ENCODE data around the gene CD207.
A peak's percentile ranks its signal among the peaks of the same experiment; 100 is the strongest.
"Not testable (repeated sequence)": the region's sequence is repeated elsewhere in the genome, so short reads cannot be mapped to it uniquely, and the experiment has no call there.

The CD207 gene

DNA sequence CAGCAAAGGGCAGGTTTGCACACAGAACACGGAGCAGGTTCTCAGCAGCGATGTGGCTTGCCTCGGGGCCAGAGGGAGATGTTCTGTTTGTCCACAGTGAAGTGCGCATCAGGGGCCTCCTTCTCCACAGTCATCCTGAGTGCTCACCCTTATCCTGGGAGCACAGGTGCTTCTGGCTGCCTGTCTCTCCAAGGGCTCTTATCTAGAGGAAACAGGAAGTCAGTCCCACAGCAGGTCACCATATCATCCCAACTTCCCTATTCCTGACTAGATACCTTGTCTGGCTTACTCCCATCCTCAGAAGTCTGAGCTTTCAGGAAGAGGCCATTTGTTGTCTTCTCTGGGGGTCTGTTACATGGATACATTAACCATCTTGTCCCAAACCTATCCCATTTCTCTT is at the start of gene CD207:
Gene CD207 (minus strand): TSS at position 174 of the 400 bp plus-strand sequence. CDS start 40 bp downstream, at position 134.
- DNase-seq: no peak

- not testable (repeated sequence) for DNase-seq
These were observed 42.9 kb upstream of the CD207 start for GRCh38 chr2:70878543-70878942.

DNA sequence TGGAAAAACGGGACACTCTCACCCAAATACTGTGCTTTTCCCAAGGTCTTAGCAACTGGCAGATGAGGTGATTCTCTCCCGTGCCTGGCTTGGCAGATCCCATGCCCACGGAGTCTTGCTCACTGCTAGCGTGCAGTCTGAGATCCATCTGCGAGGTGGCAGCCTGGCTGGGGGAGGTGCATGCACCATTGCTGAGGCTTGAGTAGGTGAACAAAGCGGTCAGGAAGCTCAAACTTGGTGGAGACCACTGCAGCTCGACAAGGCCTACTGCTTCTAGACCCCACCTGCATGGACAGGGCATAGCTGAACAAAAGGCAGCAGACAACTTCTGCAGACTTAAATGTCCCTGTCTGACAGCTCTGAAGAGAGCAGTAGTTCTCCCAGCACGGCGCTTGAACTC is 40.5 kb upstream of the CD207 start:
- DNase-seq: not testable (repeated sequence)

DNA sequence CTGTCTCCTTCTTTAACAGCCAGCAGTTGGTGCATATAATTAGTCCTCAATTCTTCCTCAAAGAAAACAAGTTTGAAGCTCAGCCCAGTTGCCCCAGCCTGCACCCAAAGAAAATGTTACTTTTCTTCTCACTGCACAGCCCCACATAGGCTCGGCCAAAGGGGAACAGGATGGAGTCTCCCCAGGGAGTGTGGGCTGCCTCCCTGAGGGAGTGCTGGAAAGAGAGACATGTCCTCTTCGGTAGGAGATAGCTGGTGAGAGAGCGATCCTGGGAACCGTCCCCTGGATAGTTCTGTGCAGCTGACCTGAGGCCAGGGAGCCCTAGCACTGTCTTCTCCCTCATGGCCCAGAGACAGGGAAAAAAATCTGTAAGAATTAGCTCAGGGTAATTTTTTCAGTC is 37.9 kb upstream of the CD207 start:
- no peak for DNase-seq

DNA sequence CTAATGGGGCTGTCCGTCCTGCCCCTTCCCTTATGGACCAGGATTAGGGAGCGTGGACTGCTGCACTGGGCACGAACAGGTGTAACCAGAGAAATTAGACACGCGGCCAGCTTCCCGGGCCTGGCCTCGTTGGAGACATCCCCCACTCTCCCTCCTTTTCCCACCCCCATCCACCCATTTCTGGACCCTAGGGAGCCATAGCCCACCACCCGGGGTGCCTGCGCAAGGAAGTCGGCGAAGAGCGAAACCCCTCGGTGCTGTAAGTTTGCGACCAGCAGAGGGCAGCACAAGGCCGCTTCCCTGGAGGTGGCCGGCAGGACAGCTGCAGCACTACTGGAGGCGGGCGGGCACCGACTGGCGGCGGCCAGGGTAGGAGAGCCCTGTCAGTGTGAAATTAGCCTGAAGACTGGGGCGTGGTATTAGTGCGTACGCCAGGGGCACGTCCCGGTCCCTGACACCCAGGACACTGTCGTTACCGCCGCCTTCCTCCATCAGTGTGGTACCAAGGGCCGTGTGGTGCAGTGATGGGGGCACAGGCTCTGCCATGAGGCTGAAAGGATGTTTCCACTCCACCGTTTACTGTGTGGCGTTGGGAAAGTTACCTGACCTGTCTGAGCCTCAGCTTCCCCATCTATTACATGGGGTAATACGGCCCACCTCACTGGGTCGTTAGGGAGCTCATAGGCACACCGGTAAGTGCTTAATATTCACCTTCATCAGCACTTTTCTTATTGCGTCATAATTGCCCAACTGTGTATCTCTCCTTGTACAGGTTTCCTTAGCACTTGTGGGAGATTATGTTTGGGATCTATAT is 36.0 kb upstream of the CD207 start:
- DNase-seq: peak; percentile 72

DNA sequence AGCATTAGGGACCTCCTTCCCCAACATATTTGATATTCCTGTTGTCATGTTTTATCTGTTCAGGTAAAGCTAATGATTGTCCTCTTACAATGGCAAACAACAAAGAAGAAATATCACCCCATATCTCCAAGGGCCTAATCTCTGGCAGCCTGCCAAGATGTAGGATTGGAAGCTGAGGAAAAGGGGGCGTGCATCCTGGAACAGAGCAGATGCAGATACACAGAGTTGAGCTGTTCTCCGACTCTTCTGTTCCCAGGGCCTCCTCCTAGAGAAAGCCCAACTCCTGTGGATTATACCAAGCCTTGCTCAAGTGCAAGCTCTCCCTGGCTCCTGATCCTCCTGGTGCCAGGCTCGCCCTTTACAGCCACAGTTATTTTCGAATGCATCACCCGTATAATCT is 35.2 kb upstream of the CD207 start:
- DNase-seq: no peak

- DNase-seq: no peak
These were observed 33.4 kb upstream of the CD207 start for GRCh38 chr2:70868970-70869369.

DNA sequence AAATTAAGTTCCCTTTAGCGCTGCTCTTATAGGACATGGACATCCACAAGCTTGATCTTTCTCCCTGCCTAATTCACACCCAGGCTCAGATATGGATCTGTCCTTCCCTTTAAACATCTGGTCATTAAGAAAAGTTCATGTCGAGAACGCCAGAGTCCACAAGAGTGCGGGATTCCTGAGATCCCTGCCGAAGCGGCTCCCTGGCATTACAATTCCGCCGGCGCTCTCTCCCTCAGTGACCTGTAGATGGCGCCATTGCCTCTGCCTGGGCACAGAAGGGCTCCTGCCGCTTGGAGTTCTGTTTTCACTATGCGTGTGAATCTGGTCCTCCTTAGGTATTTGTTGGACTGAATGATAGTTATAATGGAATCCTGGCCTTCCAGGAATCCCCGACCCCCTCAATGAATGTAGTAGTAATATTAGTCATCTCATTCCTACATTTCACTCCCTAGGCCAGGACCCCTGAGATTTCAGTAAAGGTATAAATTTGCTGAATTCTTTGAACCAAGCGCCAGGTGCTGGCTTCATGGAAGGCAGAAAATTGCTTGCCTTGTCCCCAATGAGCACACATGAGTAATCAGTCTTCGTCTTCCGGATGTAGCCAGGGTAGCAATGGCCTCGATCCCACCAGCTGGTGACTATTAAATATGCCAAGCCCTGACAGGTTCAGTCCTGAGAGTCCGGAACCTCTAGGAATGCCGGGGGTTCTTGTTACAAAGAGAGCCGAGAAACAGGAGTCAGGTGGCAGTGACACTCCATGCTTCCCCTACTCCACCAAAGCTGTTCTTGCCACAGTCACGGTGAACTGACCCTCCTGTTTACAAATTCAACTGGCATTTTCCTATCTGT is 26.4 kb upstream of the CD207 start:
- DNase-seq: peak; percentile 57

DNA sequence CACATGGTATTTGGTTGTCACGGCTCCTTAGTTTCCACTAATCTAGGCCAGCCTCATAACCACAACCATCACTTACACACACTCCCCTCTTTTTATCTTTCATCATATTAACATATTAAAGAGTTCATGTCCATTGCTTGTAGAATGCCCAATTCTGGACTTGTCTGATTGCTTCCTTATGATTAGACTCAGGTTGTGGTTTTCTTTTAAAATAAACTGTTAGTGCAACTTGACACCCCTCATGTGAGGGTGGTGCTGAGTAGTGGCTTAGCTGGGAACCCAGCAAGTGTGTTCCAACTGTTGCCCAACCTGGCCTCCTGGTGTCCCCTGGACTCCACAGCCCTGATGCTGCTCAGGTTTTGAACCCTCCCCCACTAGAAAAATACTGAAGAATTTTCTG is 20.1 kb upstream of the CD207 start:
- DNase-seq: no peak

GRCh38 chr2:70854411-70854810 is 18.8 kb upstream of the CD207 start:
- no peak for DNase-seq

- DNase-seq: no peak
These were observed 17.2 kb upstream of the CD207 start for GRCh38 chr2:70852824-70853223.

GRCh38 chr2:70851704-70852103 is 16.1 kb upstream of the CD207 start:
- peak; percentile 7 for DNase-seq

DNA sequence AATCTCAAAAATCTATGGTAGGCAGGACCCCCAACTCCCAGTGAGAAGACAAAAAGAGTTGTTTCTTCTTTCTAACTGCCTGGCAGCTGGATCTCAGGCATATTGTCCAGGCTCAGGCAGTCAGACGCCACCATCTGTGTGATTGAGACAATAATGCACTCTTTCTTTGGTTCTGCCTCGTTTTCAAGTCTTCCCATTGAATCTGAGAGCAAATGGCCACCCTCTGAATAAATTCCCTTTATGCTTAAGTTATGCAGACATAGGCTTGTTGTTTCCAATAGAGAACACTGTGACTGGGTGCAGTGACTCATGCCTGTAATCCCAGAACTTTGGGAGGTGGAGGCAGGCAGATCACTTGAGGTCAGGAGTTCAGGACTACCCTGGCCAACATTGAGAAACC is 15.3 kb upstream of the CD207 start:
- no peak for DNase-seq

DNA sequence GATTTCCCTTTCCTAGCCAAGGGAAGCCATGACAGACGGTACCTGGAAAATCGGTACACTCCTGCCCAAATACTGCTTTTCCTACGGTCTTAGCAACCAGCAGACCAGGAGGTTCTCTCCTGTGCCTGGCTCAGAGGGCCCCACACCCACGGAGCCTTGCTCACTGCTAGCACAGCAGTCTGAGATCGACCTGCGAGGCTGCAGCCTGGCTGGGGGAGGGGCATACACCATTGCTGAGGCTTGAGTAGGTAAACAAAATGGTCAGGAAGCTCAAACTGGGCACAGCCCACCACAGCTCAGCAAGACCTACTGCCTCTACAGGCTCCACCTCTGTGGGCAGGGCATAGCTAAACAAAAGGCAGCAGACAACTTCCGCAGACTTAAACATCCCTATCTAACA is 6.8 kb upstream of the CD207 start:
- DNase-seq: no peak

- DNase-seq: no peak
These were observed 2.6 kb upstream of the CD207 start for GRCh38 chr2:70837980-70838925.

DNA sequence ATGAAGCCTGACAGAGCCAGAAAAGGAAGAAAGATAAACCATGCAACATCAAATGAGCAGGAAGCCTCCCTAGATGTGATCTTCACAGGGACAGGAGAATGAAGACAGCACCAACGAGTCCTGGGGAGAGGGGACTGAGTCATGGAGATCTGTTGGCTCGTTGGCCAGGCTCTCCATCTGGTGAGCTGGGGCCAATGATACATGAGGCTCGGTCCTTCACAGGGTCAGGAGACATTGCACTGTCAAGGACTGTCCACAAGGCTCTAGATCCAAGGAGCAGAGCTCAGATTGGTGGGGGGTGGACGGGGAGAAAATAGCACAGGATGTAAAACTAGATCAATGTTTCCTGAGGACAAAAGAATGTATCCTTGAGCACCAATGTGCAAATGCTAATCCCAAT is 735 bp downstream of the CD207 start:
- DNase-seq: no peak

- DNase-seq: no peak
These were observed 1.5 kb downstream of the CD207 start for GRCh38 chr2:70834106-70834505.

DNA sequence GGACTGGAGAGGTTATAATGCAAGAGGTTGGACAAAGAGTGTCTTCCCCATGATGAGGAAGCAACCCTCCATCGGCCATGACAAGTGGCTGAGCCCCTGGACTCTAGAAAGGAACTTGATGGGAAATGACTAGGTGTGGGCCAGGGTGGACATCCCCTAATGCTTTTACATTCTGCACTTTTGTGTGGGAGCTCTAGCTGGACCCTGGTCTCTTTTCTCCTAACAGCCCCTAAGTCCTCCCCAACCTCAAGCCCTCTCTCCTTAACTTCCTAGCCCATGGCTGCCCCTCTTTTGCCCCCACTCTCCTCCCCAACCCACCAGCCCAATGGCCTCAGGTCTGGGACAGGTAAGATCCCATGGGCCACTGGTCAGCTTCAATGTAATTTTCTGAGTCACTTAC is 2.4 kb downstream of the CD207 start:
- no peak for DNase-seq

DNA sequence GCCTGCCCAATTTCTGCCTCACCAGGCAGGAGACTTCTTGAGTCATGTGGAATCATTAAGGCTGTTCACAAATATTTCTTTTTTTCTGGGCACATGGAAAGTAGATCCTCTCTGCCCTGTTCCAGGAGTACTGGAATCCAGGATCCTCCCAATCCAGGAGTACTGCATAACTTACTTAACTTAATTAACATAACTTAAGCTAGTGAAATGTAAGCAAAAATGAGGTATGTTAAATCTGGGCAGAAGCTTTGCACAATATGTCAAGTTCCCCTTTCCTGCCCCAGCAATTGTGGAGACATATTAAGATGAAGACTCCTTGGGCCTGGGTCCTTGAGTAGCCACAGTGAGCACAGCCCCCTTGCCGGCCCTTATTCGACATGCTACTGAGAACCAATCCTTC is 3.2 kb downstream of the CD207 start:
- no peak for DNase-seq

GRCh38 chr2:70831861-70832260 is 3.8 kb downstream of the CD207 start:
- DNase-seq: no peak

GRCh38 chr2:70830366-70830765 is 5.2 kb downstream of the CD207 start:
- no peak for DNase-seq

- DNase-seq: no peak
These were observed 5.7 kb downstream of the CD207 start for GRCh38 chr2:70829916-70830315.

All from activated T-cell treated with anti-CD3 and anti-CD28 coated beads for 4 hours (primary cell).